ENCODE data around the gene ABCD3. TPM values are rescaled to one million over a fixed set of nuclear protein-coding genes. Genes with fewer than 3 reads are reported as not detected.

Gene ABCD3
- total and polyA plus RNA-seq, 7 experiments from 2014 or later, result 18.0 to 31.2 (median 24.4) TPM

GRCh38 chr1:94519351-94519750 lies 101.2 kb downstream of the ABCD3 start:
- no peak overlapping the region for H3K27ac ChIP-seq (ENCODE audit: low read depth, low read length)
- no peaks in the 10 kb centered on the region for H3K27me3 Mint-ChIP-seq
- intact Hi-C loops (cut with micrococcal nuclease), result no loop called here
- H3K36me3 Mint-ChIP-seq, result peaks cover 0 to 32% (median 15%) of the 10 kb centered on the region in 5 donors
- ATAC-seq, result no peak
- peaks cover 0 to 9% (median 0%) of the 10 kb centered on the region in 3 experiments for H3K36me3 ChIP-seq (ENCODE audit: control insufficient read depth in 2 of 3, insufficient read depth in 3 of 3, low read length in 3 of 3)
- no peak for DNase-seq
- POLR2A ChIA-PET, result no interaction called here
- H3K27me3 ChIP-seq (ENCODE audit: control insufficient read depth in 2 of 2, insufficient read depth in 2 of 2, low read length in 2 of 2), result no peaks in the 10 kb centered on the region
- CTCF ChIA-PET, result no interaction called here
- no peaks in the 10 kb centered on the region for H3K9me3 ChIP-seq (ENCODE audit: control insufficient read depth in 2 of 3, low read length in 3 of 3)
- peaks cover 0 to 3% (median 0%) of the 10 kb centered on the region in 11 donors for H3K9me3 Mint-ChIP-seq
- no peak overlapping the region for H3K4me3 Mint-ChIP-seq
- H3K27ac Mint-ChIP-seq, result no peak overlapping the region
- H3K4me1 ChIP-seq (ENCODE audit: control insufficient read depth in 2 of 2, insufficient read depth in 2 of 2, low read length in 2 of 2), result no peaks in the 10 kb centered on the region
- H3K4me3 ChIP-seq (ENCODE audit: low read length), result no peak overlapping the region
- H3K4me1 Mint-ChIP-seq, result no peaks in the 10 kb centered on the region

DNA sequence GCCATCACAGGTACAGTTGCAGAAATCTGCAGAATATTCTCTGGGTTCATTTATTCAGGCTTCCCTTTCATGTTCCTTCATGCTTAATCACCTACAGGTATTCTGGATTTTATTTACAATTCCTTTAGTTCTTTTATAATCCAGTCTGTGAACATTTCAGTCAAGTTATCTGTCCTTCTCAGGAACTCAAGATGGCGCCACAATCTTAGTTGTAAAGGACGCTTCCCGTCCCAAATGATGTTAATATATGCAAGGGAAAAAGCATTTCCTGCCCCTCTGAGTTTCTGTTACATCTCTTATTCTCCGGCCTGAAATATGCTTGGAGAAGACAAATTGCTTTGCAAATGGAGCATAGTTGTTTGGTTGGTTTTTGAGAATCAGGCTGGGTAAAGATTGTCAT lies 104.1 kb downstream of the ABCD3 start:
- no peak overlapping the region for H3K27ac ChIP-seq (ENCODE audit: low read depth, low read length)
- intact Hi-C loops (cut with micrococcal nuclease), result no loop called here
- Mint-ChIP-seq H3K9me3 (peaks cover 0 to 3% (median 0%) of the 10 kb centered on the region in 11 donors), H3K27ac (no peak overlapping the region), H3K27me3 (peaks cover 0 to 4% (median 0%) of the 10 kb centered on the region in 5 donors), H3K36me3 (peaks cover 0 to 17% (median 10%) of the 10 kb centered on the region in 5 donors), H3K4me1 (no peaks in the 10 kb centered on the region), H3K4me3 (no peak overlapping the region)
- H3K9me3 ChIP-seq (ENCODE audit: control insufficient read depth in 2 of 3, low read length in 3 of 3), result no peaks in the 10 kb centered on the region
- no peaks in the 10 kb centered on the region for H3K4me1 ChIP-seq (ENCODE audit: control insufficient read depth in 2 of 2, insufficient read depth in 2 of 2, low read length in 2 of 2)
- H3K27me3 ChIP-seq (ENCODE audit: control insufficient read depth in 2 of 2, insufficient read depth in 2 of 2, low read length in 2 of 2), result no peaks in the 10 kb centered on the region
- ATAC-seq (no peak), DNase-seq (no peak)
- ChIA-PET CTCF (no interaction called here), POLR2A (no interaction called here)
- no peak overlapping the region for H3K4me3 ChIP-seq (ENCODE audit: low read length)
- no peaks in the 10 kb centered on the region for H3K36me3 ChIP-seq (ENCODE audit: control insufficient read depth in 2 of 3, insufficient read depth in 3 of 3, low read length in 3 of 3)

- Histone ChIP-seq H3K27ac (ENCODE audit: low read depth, low read length) (no peak overlapping the region), H3K36me3 (ENCODE audit: control insufficient read depth in 2 of 3, insufficient read depth in 3 of 3, low read length in 3 of 3) (no peaks in the 10 kb centered on the region), H3K4me3 (ENCODE audit: low read length) (no peak overlapping the region), H3K4me1 (ENCODE audit: control insufficient read depth in 2 of 2, insufficient read depth in 2 of 2, low read length in 2 of 2) (no peaks in the 10 kb centered on the region), H3K27me3 (ENCODE audit: control insufficient read depth in 2 of 2, insufficient read depth in 2 of 2, low read length in 2 of 2) (no peaks in the 10 kb centered on the region), H3K9me3 (ENCODE audit: control insufficient read depth in 2 of 3, low read length in 3 of 3) (no peaks in the 10 kb centered on the region)
- DNase-seq (no peak), ATAC-seq (no peak)
- peaks cover 0 to 3% (median 0%) of the 10 kb centered on the region in 11 donors for H3K9me3 Mint-ChIP-seq
- peaks cover 0 to 4% (median 0%) of the 10 kb centered on the region in 5 donors for H3K27me3 Mint-ChIP-seq
- intact Hi-C loops (cut with micrococcal nuclease), result no loop called here
- no peaks in the 10 kb centered on the region for H3K4me1 Mint-ChIP-seq
- H3K36me3 Mint-ChIP-seq, result peaks cover 0 to 4% (median 0%) of the 10 kb centered on the region in 5 donors
- H3K27ac Mint-ChIP-seq, result no peak overlapping the region
- no peak overlapping the region for H3K4me3 Mint-ChIP-seq
- ChIA-PET POLR2A (no interaction called here), CTCF (no interaction called here)
These were observed 106.3 kb downstream of the ABCD3 start for GRCh38 chr1:94524531-94524930.

GRCh38 chr1:94526152-94526980 lies 108.2 kb downstream of the ABCD3 start:
- Histone ChIP-seq H3K27me3 (ENCODE audit: control insufficient read depth in 2 of 2, insufficient read depth in 2 of 2, low read length in 2 of 2) (no peaks in the 10 kb centered on the region), H3K9me3 (ENCODE audit: control insufficient read depth in 2 of 3, low read length in 3 of 3) (no peaks in the 10 kb centered on the region), H3K36me3 (ENCODE audit: control insufficient read depth in 2 of 3, insufficient read depth in 3 of 3, low read length in 3 of 3) (no peaks in the 10 kb centered on the region), H3K27ac (ENCODE audit: low read depth, low read length) (no peak overlapping the region), H3K4me3 (ENCODE audit: low read length) (no peak overlapping the region), H3K4me1 (ENCODE audit: control insufficient read depth in 2 of 2, insufficient read depth in 2 of 2, low read length in 2 of 2) (no peaks in the 10 kb centered on the region)
- CTCF ChIA-PET, result interaction anchor here (0.6 kb wide), 1 partner anchor 246 kb away, joined by 4 read pairs; no protein-coding TSS in a partner anchor
- H3K27ac Mint-ChIP-seq, result no peak overlapping the region
- H3K4me3 Mint-ChIP-seq, result no peak overlapping the region
- H3K9me3 Mint-ChIP-seq, result peaks cover 0 to 3% (median 0%) of the 10 kb centered on the region in 11 donors
- no peak for ATAC-seq
- POLR2A ChIA-PET, result no interaction called here
- no peak for DNase-seq
- intact Hi-C loops (cut with micrococcal nuclease), result no loop called here
- H3K4me1 Mint-ChIP-seq, result no peaks in the 10 kb centered on the region
- no peaks in the 10 kb centered on the region for H3K36me3 Mint-ChIP-seq
- H3K27me3 Mint-ChIP-seq, result peaks cover 0 to 4% (median 0%) of the 10 kb centered on the region in 5 donors

DNA sequence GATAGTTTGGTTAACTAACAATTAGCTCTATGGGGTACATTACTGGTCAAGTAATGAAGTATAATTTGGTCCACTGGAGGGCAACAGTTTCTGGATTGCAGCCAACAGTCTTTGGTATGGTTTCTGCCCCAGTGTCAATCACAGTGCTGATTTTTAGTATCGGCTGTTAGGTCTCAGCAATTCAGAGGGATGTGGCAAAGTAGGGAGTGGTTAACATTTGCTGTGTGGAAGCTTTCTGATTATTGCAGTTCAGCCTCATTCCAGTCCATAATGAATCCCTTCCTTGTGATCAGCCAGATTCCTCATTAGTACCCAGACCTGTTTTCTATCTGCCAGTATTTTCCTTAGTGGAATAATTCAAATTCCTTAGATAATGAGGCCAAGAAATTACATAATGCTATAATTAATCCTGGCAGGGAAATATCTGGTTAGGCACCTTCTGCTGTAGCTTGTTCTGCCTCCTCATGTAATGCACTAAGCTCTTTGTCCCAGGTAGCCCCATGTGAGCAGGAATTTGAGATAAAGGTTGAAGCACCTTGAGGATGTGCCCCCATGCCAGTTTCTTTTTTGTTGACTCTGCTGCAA lies 109.3 kb downstream of the ABCD3 start:
- H3K4me1 Mint-ChIP-seq, result no peaks in the 10 kb centered on the region
- H3K27ac ChIP-seq (ENCODE audit: low read depth, low read length), result no peak overlapping the region
- intact Hi-C loops (cut with micrococcal nuclease), result no loop called here
- no peaks in the 10 kb centered on the region for H3K4me1 ChIP-seq (ENCODE audit: control insufficient read depth in 2 of 2, insufficient read depth in 2 of 2, low read length in 2 of 2)
- H3K36me3 Mint-ChIP-seq, result no peaks in the 10 kb centered on the region
- H3K9me3 ChIP-seq (ENCODE audit: control insufficient read depth in 2 of 3, low read length in 3 of 3), result no peaks in the 10 kb centered on the region
- H3K9me3 Mint-ChIP-seq, result peaks cover 0 to 3% (median 0%) of the 10 kb centered on the region in 11 donors
- H3K4me3 Mint-ChIP-seq, result no peak overlapping the region
- ChIA-PET CTCF (no interaction called here), POLR2A (no interaction called here)
- no peaks in the 10 kb centered on the region for H3K27me3 ChIP-seq (ENCODE audit: control insufficient read depth in 2 of 2, insufficient read depth in 2 of 2, low read length in 2 of 2)
- no peaks in the 10 kb centered on the region for H3K36me3 ChIP-seq (ENCODE audit: control insufficient read depth in 2 of 3, insufficient read depth in 3 of 3, low read length in 3 of 3)
- H3K4me3 ChIP-seq (ENCODE audit: low read length), result no peak overlapping the region
- ATAC-seq (no peak), DNase-seq (no peak)
- peaks cover 0 to 4% (median 0%) of the 10 kb centered on the region in 5 donors for H3K27me3 Mint-ChIP-seq
- H3K27ac Mint-ChIP-seq, result no peak overlapping the region

DNA sequence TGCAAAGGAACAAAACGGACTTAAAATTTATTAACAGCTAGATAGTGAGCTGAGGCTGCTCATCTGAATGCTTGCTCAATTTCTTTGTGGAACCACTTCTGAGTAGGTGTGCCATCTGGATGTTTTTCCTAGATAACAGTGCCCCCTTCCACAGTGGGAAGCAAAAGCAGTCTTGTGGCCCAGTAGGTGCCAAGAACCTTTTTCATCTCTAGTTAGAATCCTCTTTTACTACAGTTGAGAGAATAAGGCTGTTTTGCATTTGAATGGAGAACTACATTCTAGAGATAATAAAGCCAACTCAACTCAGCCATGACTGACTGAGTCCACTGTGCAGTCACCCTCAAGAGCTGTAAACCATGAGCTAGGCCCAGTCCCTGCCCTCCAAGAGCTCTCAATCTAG lies 110.1 kb downstream of the ABCD3 start:
- no peak overlapping the region for H3K27ac ChIP-seq (ENCODE audit: low read depth, low read length)
- no peaks in the 10 kb centered on the region for H3K4me1 ChIP-seq (ENCODE audit: control insufficient read depth in 2 of 2, insufficient read depth in 2 of 2, low read length in 2 of 2)
- H3K9me3 ChIP-seq (ENCODE audit: control insufficient read depth in 2 of 3, low read length in 3 of 3), result no peaks in the 10 kb centered on the region
- ChIA-PET POLR2A (no interaction called here), CTCF (no interaction called here)
- ATAC-seq, result no peak
- H3K27me3 ChIP-seq (ENCODE audit: control insufficient read depth in 2 of 2, insufficient read depth in 2 of 2, low read length in 2 of 2), result no peaks in the 10 kb centered on the region
- intact Hi-C loops (cut with micrococcal nuclease), result no loop called here
- no peak overlapping the region for H3K4me3 ChIP-seq (ENCODE audit: low read length)
- H3K27ac Mint-ChIP-seq, result no peak overlapping the region
- H3K4me1 Mint-ChIP-seq, result no peaks in the 10 kb centered on the region
- H3K27me3 Mint-ChIP-seq, result peaks cover 0 to 5% (median 4%) of the 10 kb centered on the region in 5 donors
- H3K36me3 ChIP-seq (ENCODE audit: control insufficient read depth in 2 of 3, insufficient read depth in 3 of 3, low read length in 3 of 3), result no peaks in the 10 kb centered on the region
- no peaks in the 10 kb centered on the region for H3K36me3 Mint-ChIP-seq
- no peak overlapping the region for H3K4me3 Mint-ChIP-seq
- no peak for DNase-seq
- H3K9me3 Mint-ChIP-seq, result peaks cover 0 to 3% (median 0%) of the 10 kb centered on the region in 11 donors

- Histone ChIP-seq H3K27me3 (ENCODE audit: control insufficient read depth in 2 of 2, insufficient read depth in 2 of 2, low read length in 2 of 2) (no peaks in the 10 kb centered on the region), H3K27ac (ENCODE audit: low read depth, low read length) (no peak overlapping the region), H3K4me1 (ENCODE audit: control insufficient read depth in 2 of 2, insufficient read depth in 2 of 2, low read length in 2 of 2) (no peaks in the 10 kb centered on the region), H3K4me3 (ENCODE audit: low read length) (no peak overlapping the region), H3K36me3 (ENCODE audit: control insufficient read depth in 2 of 3, insufficient read depth in 3 of 3, low read length in 3 of 3) (no peaks in the 10 kb centered on the region), H3K9me3 (ENCODE audit: control insufficient read depth in 2 of 3, low read length in 3 of 3) (no peaks in the 10 kb centered on the region)
- ATAC-seq, result no peak
- Mint-ChIP-seq H3K27me3 (peaks cover 0 to 10% (median 4%) of the 10 kb centered on the region in 5 donors), H3K4me3 (no peak overlapping the region), H3K36me3 (no peaks in the 10 kb centered on the region), H3K27ac (no peak overlapping the region), H3K9me3 (peaks cover 0 to 3% (median 0%) of the 10 kb centered on the region in 11 donors), H3K4me1 (no peaks in the 10 kb centered on the region)
- DNase-seq, result no peak
- intact Hi-C loops (cut with micrococcal nuclease), result no loop called here
- ChIA-PET POLR2A (no interaction called here), CTCF (no interaction called here)
These were observed 110.6 kb downstream of the ABCD3 start for GRCh38 chr1:94528826-94529225.
